DMS53 treated with DMSO at 0.1 percent for 48 hours (cell line): ENCODE data around the gene JARID2.

Experiments
- DNase-seq: peaks from one replicate; lab custom pipeline; 2025; ENCODE audit not compliant: unreplicated experiment; lab: John Stamatoyannopoulos, UW

The JARID2 gene

DNA sequence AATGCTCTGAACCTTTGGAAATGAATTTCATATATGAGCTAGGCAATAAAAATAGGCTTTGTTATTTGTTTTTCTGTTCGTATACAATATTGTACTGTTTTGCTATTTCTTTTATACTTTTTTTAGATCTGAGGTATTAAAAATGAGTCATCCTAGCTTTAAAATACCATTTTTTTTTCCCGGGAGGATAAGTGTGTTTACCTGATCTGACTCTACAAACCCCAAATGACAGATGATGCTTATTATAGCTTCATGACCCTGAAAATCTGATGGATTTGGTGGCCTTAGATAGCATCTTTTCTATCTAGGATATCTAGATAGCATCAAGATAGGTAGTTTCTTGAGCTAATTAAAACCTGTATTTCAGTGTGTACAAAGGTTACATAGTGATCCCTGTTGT lies 210.6 kb downstream of the JARID2 start:
- DNase-seq, result no peak

DNA sequence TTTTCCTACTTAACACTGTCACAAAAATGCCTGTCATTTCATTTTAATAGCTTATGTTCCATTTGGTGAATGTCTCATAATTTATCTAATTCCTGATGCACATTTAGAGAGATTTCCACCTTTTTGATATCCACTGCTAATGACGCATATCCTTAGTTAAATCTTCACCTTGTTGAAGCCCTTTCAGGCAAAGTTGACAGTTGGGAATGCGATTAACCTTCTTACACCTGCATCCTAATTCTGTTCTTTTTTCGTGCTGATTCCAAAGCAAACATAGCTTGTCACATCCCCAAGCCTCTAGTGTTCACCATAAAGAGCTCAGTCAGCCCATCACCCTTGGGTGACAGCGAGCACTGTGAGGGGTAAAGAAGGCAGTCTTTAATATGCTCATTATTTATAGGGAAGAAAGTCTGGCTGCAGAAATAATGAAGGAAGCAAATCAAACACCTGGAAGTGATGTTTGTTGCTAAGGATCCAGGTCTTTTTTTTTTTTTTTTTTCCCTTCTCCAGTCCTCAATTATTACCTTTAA lies 211.3 kb downstream of the JARID2 start:
- DNase-seq, result no peak

DNA sequence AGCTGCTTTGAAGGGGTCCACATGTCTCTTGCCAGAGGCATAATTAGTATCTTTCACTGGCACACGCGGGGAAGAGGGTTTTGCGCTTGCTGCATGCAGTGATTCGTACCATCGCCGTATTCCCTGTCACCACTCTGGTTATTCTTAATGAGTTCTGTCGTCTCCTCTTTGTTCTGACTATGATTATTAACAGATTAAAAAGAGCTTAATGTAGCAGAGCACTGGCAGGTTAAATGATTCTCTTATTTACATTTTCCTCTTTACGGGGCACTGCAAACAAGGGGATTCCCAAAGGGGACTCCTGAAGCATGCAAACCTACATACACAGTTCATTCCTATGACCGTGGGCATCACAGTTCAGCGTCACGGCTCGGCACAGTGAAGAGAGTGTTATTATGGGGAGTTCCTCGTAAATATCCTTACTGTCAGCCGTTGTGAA lies 212.2 kb downstream of the JARID2 start:
- no peak for DNase-seq

DNA sequence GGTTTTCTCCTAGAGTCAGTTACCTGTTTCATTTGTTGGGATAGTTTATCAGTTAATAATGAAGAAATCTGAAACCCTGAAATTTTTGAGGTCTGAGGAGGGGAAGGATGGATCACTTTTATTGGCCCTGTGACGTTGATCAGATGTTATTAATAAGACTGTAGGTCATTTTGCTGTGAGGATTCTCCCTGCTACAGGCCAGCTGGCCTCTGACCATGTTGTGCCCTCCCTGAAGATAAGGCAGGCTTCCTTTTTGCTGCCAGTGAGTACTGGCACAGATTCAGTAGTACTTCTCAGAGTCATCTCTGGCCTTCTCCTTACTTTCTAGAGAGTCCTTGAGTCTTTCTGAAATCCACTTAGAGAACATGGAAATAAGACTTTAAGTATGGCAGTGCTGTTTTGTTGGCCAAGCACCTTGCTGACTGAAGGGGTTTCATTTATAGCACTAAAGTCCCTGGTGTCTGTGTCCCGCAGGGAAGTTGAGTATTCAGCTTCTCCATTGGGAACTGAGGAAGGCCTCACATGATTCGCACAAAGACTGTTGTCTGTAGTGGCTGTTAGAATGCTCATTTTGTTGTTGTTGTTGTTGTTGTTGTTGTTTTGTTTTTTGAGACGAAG lies 214.3 kb downstream of the JARID2 start:
- no peak for DNase-seq

DNA sequence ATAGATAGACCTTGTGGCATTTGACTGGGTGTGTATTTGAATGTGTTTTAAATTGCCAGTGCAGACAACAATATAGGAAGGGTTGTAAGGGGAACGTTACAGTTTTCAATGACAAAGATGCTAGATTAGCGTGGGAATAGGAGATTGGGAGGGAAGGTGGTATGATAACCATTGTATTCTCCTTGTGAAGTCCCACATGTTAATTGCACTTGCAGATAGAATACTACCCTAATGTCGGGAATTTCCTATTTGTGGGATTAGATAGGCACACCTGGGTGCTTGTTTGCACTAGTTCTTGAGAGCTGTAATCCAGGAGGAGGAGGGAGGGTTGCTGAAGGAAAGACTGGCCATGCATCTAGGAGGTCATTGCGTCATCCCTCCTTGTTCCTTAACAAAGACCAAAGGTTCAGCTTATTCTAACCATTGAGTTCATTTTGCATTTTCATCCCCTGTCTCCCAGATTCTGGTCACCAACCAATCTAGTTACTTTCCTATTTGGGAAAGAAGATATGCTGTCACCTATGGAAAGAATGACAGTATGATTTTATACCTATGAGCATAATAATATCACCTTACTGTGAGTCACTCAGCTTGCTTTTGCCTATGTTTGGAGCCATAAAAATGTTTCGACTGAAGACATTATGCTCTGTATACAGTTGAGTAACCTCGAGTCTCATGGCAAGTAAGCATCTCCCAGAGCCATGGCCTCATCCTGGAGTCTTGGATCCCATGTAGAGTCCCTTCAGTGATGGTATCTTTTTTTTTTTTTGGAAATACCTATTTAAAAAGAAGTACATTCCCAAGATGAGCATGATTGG lies 215.5 kb downstream of the JARID2 start:
- DNase-seq, result peak; percentile 13

DNA sequence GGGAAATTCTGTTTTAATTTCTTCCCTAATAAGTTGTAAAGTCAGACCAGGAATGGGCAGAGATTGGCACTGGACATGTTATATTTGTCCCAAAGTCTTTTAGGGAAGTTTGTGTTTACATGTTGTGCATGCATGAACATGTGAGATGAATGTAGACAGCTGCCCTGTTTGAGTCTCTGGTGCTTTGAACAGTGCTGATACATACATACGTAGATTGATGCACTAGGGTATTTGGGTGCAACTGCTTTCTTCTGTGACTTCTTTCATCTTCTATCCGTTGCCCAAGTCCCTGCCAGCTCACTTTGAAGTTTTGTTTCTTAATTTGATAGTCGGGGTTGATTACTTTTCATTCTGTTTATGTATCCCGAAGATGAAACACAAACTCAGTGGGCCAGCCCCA lies 216.4 kb downstream of the JARID2 start:
- no peak for DNase-seq

DNA sequence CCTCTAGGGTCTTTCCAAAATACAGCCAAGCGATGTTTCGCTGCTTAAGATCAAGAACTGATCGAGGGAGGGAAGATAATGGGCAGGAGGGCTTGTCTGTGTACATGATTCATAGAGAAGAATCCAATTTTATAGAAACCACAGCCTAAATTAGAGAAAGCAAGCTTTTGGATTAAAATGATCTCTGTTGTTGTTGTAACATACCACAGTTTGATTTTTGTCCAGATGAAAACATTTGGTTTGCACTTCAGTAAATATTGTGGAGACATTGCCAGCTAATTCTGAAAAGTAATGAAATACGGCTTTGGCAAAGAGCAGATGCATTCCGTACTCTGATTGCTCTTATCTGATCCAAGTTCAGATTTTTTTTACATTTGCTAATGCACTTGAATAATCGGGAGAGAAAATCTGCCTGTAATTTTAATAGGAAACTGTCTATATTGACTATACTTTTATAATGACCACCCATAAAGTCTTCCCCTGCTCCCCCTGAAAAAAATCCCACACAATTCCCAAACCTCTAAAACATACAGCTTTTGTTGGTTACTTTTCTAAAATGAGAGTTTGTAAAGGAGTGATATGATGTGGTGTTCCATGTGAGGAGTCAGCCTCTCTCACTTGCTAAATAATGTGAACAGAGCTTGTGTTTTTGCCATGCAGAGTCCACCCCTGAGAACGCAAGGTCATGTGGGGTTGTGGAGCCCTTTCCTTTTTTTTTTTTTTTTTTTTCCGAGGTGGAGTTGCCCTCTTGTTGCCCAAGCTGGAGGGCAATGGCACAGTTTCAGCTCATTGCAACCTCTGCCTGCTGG lies 217.1 kb downstream of the JARID2 start:
- no peak for DNase-seq

DNA sequence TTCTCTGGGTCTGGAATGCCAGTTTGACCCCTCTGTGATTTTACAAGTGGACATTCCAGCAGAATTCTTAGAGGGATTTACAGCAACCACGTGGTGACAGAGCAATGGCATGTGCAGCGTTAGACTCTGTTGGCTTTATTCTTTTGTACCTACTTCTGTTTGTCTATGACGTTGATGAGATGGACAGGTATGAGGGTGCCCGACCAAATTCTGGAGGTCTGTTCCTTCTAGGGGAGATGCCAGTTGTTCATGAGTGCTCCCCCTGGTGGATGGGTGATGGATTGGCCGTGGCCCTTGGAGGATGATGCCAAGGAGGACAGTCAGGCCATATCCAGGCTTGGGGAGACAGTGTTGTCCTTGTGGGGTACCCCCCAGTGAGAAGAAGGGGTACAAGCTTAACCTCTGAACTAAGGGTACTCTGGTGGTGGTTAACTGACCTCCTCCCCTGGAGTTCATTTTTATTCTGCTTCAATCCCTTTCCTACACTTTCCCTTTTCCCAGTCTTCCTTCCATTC lies 218.4 kb downstream of the JARID2 start:
- DNase-seq, result peak; percentile 6

DNA sequence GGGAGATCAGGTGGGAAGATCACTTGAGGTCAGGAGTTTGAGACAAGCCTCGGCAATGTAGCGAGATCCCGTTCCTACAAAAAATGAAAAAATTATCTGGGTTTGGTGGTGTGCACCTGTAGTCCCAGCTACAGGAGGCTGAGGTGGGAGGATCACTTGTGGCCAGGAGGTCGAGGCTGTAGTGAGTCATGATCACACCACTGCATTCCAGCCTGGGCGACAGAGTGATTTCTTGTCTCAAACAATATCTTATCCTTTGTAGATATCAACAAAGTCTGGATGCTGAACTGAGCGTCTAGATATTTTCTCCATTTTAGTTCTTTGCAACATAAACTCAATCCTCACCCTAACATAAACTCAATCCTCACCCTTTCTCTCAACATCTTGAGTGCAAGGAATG lies 219.3 kb downstream of the JARID2 start:
- DNase-seq, result no peak

DNA sequence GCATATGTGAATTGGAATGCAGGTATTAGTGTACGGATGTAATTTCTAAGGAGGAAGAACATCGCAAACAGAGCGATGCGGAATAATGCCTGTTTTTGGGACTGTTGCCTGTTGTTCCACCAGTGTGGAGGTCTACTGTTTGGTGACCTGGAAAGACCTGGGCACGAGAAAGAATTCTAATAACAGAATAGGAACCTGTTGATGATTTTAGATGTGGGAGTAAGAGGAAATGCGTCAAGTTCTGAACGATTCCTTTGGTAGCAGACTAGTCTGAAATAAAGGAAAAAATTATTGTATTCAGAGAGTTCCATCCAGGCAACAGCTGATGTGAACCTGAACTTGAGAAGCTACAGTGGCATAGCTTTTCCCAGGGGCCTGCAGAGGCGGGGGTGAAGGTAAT lies 224.9 kb downstream of the JARID2 start:
- no peak for DNase-seq

DNA sequence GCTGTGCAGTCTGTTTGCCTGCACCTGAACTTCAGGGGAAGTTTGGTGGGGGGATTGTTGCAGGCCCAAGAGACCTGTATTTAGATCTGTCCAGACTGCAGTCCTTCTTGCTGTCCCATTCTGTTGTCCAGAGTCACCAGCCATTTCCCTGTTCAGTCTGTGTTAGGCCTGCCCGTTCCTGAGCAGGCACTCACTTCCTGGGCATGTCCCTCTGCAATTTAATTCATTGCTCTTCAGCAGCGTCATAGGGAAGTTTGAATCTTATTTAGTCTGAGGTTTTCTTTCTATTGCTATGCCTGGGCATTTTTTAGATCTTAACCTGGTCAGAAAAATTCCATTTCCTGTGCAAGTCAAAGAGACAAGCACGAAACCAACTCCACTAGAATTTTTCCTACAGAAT lies 226.8 kb downstream of the JARID2 start:
- no peak for DNase-seq

DNA sequence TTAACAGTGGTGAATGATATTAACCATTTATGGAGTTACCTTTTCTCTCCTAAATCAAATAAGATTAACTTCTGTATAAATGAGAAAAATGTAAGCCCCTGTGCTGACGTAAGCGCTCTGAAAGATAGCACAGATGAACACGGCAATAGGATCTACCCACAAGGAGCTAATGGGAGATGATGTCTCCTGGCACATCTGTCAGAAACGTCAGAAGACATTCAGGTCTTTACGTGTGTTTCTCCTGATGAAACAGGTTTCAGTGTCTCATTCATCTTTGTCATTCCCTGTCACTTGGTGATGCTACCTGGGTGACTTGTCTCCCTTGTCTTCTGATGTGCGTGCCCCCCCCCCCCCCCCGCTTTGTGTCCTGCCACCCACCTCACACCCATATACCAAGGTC lies 227.3 kb downstream of the JARID2 start:
- no peak for DNase-seq

GRCh38 chr6:15473741-15474161 lies 227.9 kb downstream of the JARID2 start:
- no peak for DNase-seq

GRCh38 chr6:15474196-15474595 lies 228.3 kb downstream of the JARID2 start:
- no peak for DNase-seq

- no peak for DNase-seq
Observed at GRCh38 chr6:15475261-15475660, 229.4 kb downstream of the JARID2 start.

DNA sequence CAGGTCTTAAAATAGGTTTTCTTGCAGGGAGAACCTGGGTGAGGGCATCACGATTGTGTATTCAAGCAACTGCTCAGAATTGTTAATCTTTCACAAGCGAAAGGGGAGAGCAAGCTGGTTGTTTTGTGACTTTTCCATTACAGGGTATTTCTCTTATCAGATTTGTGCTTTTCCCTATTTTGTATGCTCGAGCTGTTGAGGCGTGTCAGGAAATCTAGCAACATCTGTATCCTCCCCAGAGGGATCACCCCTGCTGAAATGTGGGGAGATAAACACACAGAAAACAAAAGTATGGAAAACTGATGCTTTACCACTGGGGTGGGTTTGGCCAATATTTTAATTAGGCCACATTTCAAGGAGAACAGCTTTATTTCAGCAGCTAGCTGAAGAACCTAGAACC lies 230.0 kb downstream of the JARID2 start:
- DNase-seq, result no peak

GRCh38 chr6:15476631-15477380 lies 230.9 kb downstream of the JARID2 start:
- DNase-seq, result no peak

DNA sequence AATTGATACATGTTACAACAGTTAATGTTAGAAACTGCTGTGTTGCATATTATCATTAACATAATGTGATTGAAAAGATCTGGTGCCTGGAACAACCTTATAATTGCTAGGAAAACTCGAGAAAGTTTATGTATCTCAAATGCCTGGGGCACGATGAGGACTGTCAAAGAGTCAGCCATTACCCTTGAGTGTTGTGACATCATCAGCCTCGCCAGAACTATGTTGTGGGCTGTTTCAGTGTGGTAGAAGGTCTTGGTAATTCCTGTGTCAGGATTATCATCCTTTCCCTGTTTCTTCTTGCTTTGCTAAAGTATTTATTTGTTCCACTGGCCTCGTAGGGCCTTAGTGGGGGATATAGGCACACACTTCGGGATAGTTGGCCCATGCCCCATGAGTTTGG lies 231.9 kb downstream of the JARID2 start:
- no peak for DNase-seq

GRCh38 chr6:15479761-15480160 lies 233.9 kb downstream of the JARID2 start:
- no peak for DNase-seq

DNA sequence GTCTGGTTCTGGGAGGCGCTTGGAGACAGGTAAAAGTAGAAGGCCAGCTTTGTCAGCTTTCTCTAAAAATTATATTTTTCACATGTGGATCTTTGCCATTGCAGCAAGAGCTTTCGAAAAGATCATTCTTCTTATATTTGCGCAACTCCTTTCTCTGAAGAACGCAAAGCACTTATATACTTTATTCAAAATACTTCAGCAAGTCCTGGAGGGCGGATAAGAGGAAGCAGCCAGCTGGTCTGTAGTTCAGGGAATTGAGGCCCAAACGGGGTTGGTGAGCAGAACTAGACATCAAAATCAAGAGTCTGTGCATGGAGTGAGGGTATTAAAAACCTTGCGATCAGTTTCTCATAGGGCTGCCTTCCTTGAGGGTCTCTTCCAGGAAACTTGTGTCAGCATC lies 234.7 kb downstream of the JARID2 start:
- DNase-seq, result no peak
